ENCODE measurements around the gene ACAD10.

The ACAD10 gene

DNA sequence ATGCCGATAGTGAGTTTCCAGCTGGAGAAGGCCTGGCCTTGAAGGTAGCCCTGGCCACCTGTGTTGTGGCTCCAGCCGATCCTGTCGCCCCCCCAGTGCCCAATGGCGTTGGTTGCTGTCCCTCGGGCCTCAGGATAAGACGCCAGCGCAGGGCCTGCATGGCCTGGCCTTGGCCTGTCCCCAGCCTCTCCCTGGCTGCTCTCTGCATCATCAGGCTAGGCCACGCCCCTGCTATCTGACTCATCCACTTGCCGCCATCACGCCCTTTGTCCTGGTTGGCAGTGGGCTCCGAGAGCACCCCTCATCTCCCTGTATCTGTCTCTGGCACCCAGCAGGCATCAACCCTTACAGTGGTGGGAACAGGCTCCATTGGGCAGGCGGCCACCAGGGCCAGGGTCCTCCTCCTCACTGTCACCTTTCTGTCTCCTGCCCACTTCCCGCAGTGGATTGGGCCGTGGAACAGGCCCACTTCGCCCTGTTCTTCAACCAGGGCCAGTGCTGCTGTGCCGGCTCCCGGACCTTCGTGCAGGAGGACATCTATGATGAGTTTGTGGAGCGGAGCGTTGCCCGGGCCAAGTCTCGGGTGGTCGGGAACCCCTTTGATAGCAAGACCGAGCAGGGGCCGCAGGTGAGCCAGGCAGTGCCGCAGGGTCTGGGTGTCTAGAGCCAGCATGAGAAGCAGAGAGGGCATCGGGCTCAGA is 106.5 kb downstream of the ACAD10 start:
- H3K9me3 ChIP-seq (ENCODE audit: low read depth, low read length) = no peaks in the 10 kb centered on the region
- H3K9ac ChIP-seq (ENCODE audit: insufficient read length) = no peak overlapping the region
- H3K36me3 ChIP-seq (ENCODE audit: insufficient read depth, low read length) = peaks cover 28% of the 10 kb centered on the region; the same call in 1 of the 2 replicates
- no peak for TF ChIP-seq EZH2 (IDR thresholded peaks at IDR 0.05)
- no peak for DNase-seq (ENCODE audit: low read depth, low spot score)
- no peak overlapping the region for H3K4me3 ChIP-seq
- no peak overlapping the region for H3K27ac ChIP-seq

DNA sequence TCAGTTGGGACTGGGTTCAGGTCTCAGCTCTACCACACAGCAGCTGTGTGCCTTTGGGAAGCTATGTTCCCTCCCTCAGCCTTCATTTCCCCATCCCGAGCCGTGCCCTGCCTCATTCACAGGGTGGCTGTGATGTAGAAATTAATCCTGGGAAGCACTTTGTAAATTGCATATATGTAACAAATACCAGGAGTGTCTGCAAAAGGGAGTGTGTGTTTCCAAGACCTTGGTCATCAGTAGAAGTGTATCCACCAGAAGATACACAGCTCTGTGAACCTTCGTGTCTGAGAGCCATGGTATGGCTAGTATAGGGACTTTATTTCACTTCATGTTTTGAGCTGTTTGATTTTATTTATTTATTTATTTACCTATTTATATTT is 107.0 kb downstream of the ACAD10 start:
- peaks cover 30% of the 10 kb centered on the region; the same call in 1 of the 2 replicates for H3K36me3 ChIP-seq (ENCODE audit: insufficient read depth, low read length)
- no peaks in the 10 kb centered on the region for H3K9me3 ChIP-seq (ENCODE audit: low read depth, low read length)
- no peak for DNase-seq (ENCODE audit: low read depth, low spot score)

DNA sequence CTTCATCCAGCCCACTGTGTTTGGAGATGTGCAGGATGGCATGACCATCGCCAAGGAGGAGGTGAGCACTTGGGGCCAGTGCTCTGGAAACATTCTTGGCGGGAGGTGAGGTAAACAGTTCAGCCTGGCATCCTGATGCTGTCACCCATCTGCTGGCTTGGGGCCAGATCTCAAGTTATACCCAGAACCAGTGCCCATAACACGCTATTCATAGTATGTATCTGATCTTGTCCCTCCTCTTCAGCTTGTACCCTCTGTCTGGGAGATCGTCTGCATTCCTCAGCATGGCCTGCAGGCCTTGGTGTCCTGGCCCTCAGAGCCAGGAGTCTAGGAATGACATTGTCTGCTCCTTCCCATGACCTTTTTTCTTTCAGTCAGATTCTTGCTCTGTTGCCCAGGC is 112.3 kb downstream of the ACAD10 start:
- Histone ChIP-seq H3K9ac (ENCODE audit: insufficient read length) (no peak overlapping the region), H3K9me3 (ENCODE audit: low read depth, low read length) (no peaks in the 10 kb centered on the region), H3K36me3 (ENCODE audit: insufficient read depth, low read length) (peaks cover 29% of the 10 kb centered on the region; the same call in 1 of the 2 replicates), H3K4me3 (no peak overlapping the region), H3K27ac (no peak overlapping the region)
- TF ChIP-seq POLR2AphosphoS5 (IDR thresholded peaks at IDR 0.05; ENCODE audit: borderline replicate concordance, low read depth, low read length) = no peak
- TF ChIP-seq EZH2 (IDR thresholded peaks at IDR 0.05) = no peak
- TF ChIP-seq FOXP2 (optimal IDR thresholded peaks at IDR 0.05; ENCODE audit: control extremely low read depth, extremely low read length, insufficient read depth) = no peak
- no peak for DNase-seq (ENCODE audit: low read depth, low spot score)

More for the DNA sequence above, 107.0 kb downstream of the ACAD10 start:
- Histone ChIP-seq H3K4me3 (no peak overlapping the region), H3K27ac (no peak overlapping the region), H3K9ac (ENCODE audit: insufficient read length) (no peak overlapping the region)
- TF ChIP-seq POLR2AphosphoS5 (IDR thresholded peaks at IDR 0.05; ENCODE audit: borderline replicate concordance, low read depth, low read length) = no peak
- TF ChIP-seq EZH2 (IDR thresholded peaks at IDR 0.05) = no peak
- TF ChIP-seq FOXP2 (optimal IDR thresholded peaks at IDR 0.05; ENCODE audit: control extremely low read depth, extremely low read length, insufficient read depth) = no peak

DNA sequence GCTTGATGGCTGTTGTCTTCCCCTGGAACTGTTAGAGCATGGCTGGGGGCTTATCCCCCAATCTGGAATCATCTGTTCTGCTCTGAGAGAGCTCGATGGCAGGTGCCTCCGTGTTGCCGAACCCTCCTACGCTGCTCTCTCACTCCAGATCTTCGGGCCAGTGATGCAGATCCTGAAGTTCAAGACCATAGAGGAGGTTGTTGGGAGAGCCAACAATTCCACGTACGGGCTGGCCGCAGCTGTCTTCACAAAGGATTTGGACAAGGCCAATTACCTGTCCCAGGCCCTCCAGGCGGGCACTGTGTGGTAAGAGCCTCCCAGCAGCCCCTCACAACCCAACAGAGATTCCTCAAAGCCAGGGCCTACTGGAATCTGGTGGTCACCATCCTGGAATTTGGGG is 113.9 kb downstream of the ACAD10 start:
- no peak for DNase-seq (ENCODE audit: low read depth, low spot score)
- no peaks in the 10 kb centered on the region for H3K9me3 ChIP-seq (ENCODE audit: low read depth, low read length)
- H3K27ac ChIP-seq = no peak overlapping the region
- TF ChIP-seq POLR2AphosphoS5 (IDR thresholded peaks at IDR 0.05; ENCODE audit: borderline replicate concordance, low read depth, low read length) = no peak
- TF ChIP-seq FOXP2 (optimal IDR thresholded peaks at IDR 0.05; ENCODE audit: control extremely low read depth, extremely low read length, insufficient read depth) = no peak
- TF ChIP-seq EZH2 (IDR thresholded peaks at IDR 0.05) = no peak
- peaks cover 26% of the 10 kb centered on the region; the same call in 1 of the 2 replicates for H3K36me3 ChIP-seq (ENCODE audit: insufficient read depth, low read length)
- H3K9ac ChIP-seq (ENCODE audit: insufficient read length) = no peak overlapping the region
- H3K4me3 ChIP-seq = no peak overlapping the region

GRCh38 chr12:111803038-111803626 is 117.3 kb downstream of the ACAD10 start:
- DNase-seq (ENCODE audit: low read depth, low spot score) = no peak
- H3K9ac ChIP-seq (ENCODE audit: insufficient read length) = no peak overlapping the region
- no peak for TF ChIP-seq FOXP2 (optimal IDR thresholded peaks at IDR 0.05; ENCODE audit: control extremely low read depth, extremely low read length, insufficient read depth)
- TF ChIP-seq EZH2 (IDR thresholded peaks at IDR 0.05) = no peak
- TF ChIP-seq POLR2AphosphoS5 (IDR thresholded peaks at IDR 0.05; ENCODE audit: borderline replicate concordance, low read depth, low read length) = no peak
- peaks cover 19% of the 10 kb centered on the region; the same call in 1 of the 2 replicates for H3K36me3 ChIP-seq (ENCODE audit: insufficient read depth, low read length)
- no peak overlapping the region for H3K4me3 ChIP-seq
- H3K27ac ChIP-seq = no peak overlapping the region
- H3K9me3 ChIP-seq (ENCODE audit: low read depth, low read length) = no peaks in the 10 kb centered on the region

- DNase-seq (ENCODE audit: low read depth, low spot score) = no peak
- no peaks in the 10 kb centered on the region for H3K9me3 ChIP-seq (ENCODE audit: low read depth, low read length)
- TF ChIP-seq FOXP2 (optimal IDR thresholded peaks at IDR 0.05; ENCODE audit: control extremely low read depth, extremely low read length, insufficient read depth) (no peak), EZH2 (IDR thresholded peaks at IDR 0.05) (no peak), POLR2AphosphoS5 (IDR thresholded peaks at IDR 0.05; ENCODE audit: borderline replicate concordance, low read depth, low read length) (no peak)
- H3K9ac ChIP-seq (ENCODE audit: insufficient read length) = no peak overlapping the region
- peaks cover 16% of the 10 kb centered on the region; the same call in 1 of the 2 replicates for H3K36me3 ChIP-seq (ENCODE audit: insufficient read depth, low read length)
- H3K4me3 ChIP-seq = no peak overlapping the region
- H3K27ac ChIP-seq = no peak overlapping the region
These were observed 118.0 kb downstream of the ACAD10 start for GRCh38 chr12:111803851-111804250.

DNA sequence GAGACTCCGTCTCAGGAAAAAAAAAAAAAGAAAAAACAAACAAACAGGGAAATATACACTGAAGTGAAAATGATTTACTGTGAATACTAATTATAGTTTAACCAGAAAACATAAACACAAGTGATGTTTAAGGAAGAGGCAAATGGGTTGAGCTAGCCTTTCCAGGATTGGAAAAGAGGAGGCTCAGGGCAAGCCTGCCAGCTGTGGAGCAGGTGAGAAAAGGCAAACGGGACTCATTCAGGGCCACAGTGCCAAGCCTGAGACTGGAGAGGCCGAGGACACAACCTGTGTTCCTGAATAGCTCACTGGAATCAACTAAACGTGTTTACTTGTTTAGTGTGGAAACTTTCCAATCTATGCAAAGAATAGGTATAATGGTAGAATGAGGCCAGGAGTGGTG is 120.5 kb downstream of the ACAD10 start:
- H3K27ac ChIP-seq = no peak overlapping the region

More for the DNA sequence above, 120.5 kb downstream of the ACAD10 start:
- TF ChIP-seq FOXP2 (optimal IDR thresholded peaks at IDR 0.05; ENCODE audit: control extremely low read depth, extremely low read length, insufficient read depth) (no peak), POLR2AphosphoS5 (IDR thresholded peaks at IDR 0.05; ENCODE audit: borderline replicate concordance, low read depth, low read length) (no peak), EZH2 (IDR thresholded peaks at IDR 0.05) (no peak)
- no peaks in the 10 kb centered on the region for H3K9me3 ChIP-seq (ENCODE audit: low read depth, low read length)
- no peak overlapping the region for H3K4me3 ChIP-seq
- H3K36me3 ChIP-seq (ENCODE audit: insufficient read depth, low read length) = no peaks in the 10 kb centered on the region; the same call in 1 of the 2 replicates
- H3K9ac ChIP-seq (ENCODE audit: insufficient read length) = no peak overlapping the region
- DNase-seq (ENCODE audit: low read depth, low spot score) = no peak

All from SK-N-MC (cell line).